Astrocyte of the cerebellum (primary cell): ENCODE results near the gene TSPOAP1.

Experiments used
- DNase-seq: peaks from one replicate; pipeline ENCODE4 v3.0.0-alpha.2; 2011; ENCODE audit warnings: low read depth
- H3K4me3 ChIP-seq: 2 replicates; pipeline ENCODE4 v1.5.1; 2011; ENCODE audit warnings: mild to moderate bottlenecking, low read depth, low read length, moderate library complexity
- in situ Hi-C: cut with HindIII; loops from 2 replicates; pipeline ENCODE4 v1.10.0; 2017; ENCODE audit warnings: low sequenced_read_pairs
- TF ChIP-seq, protein P1 (sequence below): IDR thresholded peaks from 2 replicates; pipeline ENCODE4 v1.5.1; 2012; ENCODE audit warnings: low read length, low read depth, moderate library complexity, mild to moderate bottlenecking; ENCODE audit errors: missing control alignments

The TSPOAP1 gene

DNA sequence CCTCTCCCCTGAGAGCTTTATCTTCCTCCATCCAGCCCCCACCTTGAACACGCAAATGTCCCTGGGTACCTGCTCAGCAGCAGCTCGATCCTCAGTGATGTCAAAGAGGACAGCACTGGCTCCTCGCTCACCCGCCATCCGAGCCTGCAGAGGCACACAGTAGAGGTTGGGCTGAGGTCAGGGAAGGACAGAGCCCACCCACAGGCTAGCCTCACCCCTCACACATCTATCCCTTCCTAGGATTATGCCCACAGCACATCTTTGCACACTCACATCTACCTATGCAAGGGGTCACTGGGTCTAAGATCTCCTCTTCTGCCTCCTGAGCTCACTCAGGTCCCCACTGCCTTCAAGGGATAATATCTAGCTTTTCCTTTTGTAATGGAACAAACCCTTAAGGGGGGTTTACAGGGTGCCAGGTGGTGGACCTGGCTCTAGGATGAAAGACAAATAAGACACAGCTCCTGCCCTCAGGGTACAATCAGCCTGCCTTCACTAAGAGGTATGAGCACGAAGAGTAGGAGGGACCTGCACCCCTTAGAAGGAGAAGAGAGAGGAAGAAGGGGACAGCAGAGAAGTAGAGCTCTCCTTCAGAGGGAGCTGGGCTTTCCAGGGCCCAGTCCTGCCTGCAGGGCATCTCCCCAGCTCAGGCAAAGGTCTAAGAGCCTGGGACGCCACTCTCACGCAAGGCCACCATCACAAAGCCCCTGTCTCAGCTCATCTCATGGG lies 35.0 kb upstream of the TSPOAP1 start:
- in situ Hi-C loops = no loop called here
- no peak for DNase-seq
- TF ChIP-seq, protein P1, sequence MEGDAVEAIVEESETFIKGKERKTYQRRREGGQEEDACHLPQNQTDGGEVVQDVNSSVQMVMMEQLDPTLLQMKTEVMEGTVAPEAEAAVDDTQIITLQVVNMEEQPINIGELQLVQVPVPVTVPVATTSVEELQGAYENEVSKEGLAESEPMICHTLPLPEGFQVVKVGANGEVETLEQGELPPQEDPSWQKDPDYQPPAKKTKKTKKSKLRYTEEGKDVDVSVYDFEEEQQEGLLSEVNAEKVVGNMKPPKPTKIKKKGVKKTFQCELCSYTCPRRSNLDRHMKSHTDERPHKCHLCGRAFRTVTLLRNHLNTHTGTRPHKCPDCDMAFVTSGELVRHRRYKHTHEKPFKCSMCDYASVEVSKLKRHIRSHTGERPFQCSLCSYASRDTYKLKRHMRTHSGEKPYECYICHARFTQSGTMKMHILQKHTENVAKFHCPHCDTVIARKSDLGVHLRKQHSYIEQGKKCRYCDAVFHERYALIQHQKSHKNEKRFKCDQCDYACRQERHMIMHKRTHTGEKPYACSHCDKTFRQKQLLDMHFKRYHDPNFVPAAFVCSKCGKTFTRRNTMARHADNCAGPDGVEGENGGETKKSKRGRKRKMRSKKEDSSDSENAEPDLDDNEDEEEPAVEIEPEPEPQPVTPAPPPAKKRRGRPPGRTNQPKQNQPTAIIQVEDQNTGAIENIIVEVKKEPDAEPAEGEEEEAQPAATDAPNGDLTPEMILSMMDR = no peak
- no peak overlapping the region for H3K4me3 ChIP-seq

DNA sequence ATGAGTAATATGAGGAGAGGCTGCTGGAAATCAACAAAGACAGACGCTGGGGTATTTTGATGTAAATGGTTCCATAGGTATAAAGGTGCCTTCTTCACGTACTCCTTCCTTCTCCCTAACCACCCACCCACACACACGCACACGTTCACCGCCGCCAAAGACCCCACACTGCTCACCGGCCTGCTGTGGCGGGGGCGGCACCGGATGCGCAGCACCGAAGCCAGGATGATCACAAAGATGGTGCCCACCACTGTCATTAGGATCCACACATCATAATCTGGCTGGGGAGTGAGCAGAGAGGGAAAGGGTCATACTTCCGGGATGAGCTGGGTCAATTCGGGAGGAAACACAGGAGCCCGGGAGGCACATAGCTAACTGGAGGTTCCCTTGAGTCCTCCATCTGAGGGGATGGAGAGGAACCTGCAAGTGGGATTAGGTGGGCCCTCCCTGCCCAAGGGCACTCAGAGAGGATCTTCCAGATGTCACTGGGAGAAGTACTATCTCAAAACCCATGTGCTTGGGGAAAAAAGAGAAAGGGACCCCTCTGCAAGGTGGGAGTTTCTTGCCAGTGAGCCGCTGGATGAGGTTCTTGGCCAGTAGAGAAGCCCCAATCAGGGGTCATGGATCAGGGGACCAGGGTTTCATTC lies 33.9 kb upstream of the TSPOAP1 start:
- in situ Hi-C loops = no loop called here
- no peak for DNase-seq
- TF ChIP-seq, protein P1 = no peak
- no peak overlapping the region for H3K4me3 ChIP-seq

DNA sequence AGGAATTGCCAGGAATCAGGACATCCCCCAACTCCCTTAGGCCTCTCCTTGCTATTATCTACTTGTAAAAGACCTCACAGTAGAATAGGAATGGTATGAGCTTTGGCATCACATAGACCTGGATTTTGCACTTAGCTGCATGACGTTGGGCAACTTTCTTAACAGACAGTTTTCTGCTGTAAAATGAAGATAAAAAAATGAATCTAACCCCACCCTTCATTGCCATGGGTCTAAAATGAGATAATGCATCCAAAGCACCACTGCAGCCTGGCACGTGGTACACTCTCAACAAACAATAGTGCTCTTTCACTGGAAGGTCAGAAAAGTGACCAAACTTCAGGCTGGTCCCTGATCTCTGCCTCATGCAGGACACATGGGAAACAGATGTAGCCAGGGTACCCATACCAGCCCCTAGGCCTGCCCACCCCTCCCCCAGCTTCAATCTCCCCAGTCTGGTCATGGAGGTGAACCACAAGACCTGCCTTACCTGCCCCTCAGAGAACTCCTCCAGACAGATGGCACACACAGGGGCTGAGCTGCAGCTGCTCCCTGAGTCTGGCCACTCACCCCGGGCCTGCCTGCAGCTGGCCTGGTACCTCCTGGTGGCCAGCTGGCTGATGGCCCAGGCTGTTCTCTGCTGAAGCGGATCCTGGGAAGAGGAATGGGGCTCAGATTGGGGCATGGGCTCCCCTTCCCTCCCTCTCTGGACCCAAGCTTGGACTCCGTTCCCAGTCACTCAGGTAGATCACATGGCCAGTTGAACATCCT lies 31.9 kb upstream of the TSPOAP1 start:
- in situ Hi-C loops = no loop called here
- no peak overlapping the region for H3K4me3 ChIP-seq
- no peak for DNase-seq
- TF ChIP-seq, protein P1 = no peak

DNA sequence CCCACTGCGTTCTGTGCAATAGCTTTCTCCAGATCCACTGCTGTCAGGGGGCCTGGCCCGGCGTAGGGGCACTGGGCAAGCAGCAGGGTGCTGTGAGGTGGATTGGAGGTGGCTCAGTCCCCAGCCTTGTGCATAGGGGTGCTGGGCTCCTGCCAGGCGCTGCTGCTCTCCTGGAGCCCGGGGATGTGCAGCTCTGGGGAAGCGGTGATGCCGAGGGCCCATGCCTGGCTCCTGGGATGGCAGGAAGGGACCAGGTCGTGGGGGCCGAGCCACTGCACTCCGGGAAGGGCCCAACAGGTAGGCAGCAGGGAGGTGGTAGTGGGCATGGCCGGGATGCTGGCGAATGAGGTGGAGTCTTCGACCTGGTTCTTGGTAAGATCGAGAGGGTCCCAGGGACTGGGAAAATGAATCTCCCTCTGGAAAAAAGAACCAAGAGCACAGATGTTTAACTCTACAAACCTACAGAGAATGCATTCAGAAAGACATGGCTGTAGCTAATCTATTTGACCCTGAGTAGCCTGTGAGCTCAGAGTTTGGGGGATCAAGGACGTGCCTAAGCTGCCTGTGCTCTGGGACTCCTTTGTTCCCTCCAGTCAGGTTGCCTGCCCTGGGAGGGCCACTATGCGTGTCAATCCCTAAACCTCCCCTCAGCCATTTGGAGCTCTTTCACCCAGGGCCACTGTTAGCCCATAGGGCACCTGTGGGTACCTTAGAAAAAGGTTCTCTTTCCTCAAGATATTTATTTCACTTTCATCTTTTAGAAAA lies 30.0 kb upstream of the TSPOAP1 start:
- H3K4me3 ChIP-seq = no peak overlapping the region
- no peak for DNase-seq
- in situ Hi-C loops = no loop called here
- TF ChIP-seq, protein P1 = no peak

DNA sequence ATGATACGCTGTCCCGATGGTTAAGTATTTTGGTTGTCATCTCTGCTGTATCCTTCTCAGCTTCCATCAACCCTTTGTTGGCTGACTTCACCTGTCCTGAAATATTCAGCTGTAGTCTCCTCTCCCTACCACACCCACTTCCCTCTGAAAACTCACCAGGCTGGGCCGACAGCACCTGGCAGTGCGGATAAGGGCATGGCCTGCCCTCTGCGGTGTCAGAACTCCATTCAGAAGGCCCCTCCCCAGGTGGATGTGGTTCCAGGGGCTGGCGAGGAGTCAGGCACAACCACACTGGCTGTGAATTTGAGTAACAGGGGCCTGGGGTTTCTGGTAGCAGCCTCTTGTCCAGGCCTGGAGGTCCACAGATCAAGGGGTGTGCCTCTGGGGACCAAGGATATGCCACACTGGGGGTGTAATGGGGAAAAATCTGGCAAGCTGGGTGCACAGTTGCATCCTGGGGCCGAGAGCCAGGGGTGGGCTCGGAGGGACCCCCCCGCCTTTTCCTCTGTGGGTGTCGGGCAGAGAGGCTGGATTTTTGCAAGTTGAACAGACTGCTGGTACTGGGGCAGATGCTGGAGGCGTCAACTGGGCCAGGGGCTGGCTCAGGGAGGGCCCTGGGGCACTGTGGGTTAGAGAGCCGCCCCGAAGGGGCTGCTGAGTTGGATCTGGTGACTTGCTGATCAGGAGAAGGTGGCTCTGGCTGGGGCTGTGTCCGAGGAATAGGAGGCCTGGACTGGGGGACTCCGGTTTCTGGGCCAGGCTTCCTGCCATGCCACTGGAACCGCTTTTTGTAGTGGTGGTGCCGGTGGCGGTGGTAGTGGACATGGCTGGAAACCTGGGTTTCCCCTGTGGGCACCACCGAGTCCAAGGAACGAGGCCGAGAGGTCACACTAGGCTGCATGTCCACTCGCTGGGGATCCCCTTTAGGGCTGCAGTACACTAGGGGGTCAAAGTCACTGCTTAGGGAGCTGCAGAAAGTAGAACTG lies 29.0 kb upstream of the TSPOAP1 start:
- no peak for DNase-seq
- no peak overlapping the region for H3K4me3 ChIP-seq
- TF ChIP-seq, protein P1 = no peak
- in situ Hi-C loops = no loop called here
